ENCODE data around the gene PLCD4. TPM values are rescaled to one million over a fixed set of nuclear protein-coding genes. Genes with fewer than 3 reads are reported as not detected.

The PLCD4 gene
- total RNA-seq, 2 donors from 2014 or later = 1.1 to 2.7 TPM

- Histone ChIP-seq H3K36me3 (no peaks in the 10 kb centered on the region), H3K27ac (no peak overlapping the region), H3K27me3 (replicated peaks; ENCODE audit: insufficient read depth) (no peaks in the 10 kb centered on the region), H3K9me3 (no peaks in the 10 kb centered on the region), H3K4me1 (replicated peaks) (no peaks in the 10 kb centered on the region), H3K4me3 (no peak overlapping the region)
- DNase-seq (ENCODE audit: low spot score) = no peak
- intact Hi-C loops (cut with DNase I) = no loop called here
- TF ChIP-seq POLR2AphosphoS5 (IDR thresholded peaks at IDR 0.05) = no peak
- TF ChIP-seq POLR2A (IDR thresholded peaks at IDR 0.05) = no peak
- no peak for TF ChIP-seq CTCF (IDR thresholded peaks at IDR 0.05)
- 92% methylated on average over 4 of the region's 4 CpGs for WGBS
Measured at GRCh38 chr2:218626369-218626768, 18.7 kb downstream of the PLCD4 start.

DNA sequence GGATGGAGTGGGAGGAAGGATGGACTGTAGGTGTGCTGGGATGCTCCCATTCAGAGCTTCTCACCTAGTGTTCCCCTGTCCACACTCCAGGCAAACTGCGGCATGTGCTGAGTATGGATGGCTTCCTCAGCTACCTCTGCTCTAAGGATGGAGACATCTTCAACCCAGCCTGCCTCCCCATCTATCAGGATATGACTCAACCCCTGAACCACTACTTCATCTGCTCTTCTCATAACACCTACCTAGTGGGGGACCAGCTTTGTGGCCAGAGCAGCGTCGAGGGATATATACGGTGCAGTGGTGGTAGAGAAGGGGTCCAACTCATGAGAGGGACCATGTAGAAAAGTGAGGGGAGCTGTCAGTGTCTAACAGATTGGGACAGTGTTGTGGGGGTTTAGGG is 20.2 kb downstream of the PLCD4 start:
- no peak for DNase-seq (ENCODE audit: low spot score)
- WGBS = 93% methylated on average over 4 of the region's 4 CpGs
- intact Hi-C loops (cut with DNase I) = no loop called here
- Histone ChIP-seq H3K36me3 (no peaks in the 10 kb centered on the region), H3K27me3 (replicated peaks; ENCODE audit: insufficient read depth) (no peaks in the 10 kb centered on the region), H3K4me3 (no peak overlapping the region), H3K9me3 (no peaks in the 10 kb centered on the region), H3K4me1 (replicated peaks) (no peaks in the 10 kb centered on the region), H3K27ac (no peak overlapping the region)
- TF ChIP-seq POLR2A (IDR thresholded peaks at IDR 0.05) (no peak), CTCF (IDR thresholded peaks at IDR 0.05) (no peak), POLR2AphosphoS5 (IDR thresholded peaks at IDR 0.05) (no peak)

DNA sequence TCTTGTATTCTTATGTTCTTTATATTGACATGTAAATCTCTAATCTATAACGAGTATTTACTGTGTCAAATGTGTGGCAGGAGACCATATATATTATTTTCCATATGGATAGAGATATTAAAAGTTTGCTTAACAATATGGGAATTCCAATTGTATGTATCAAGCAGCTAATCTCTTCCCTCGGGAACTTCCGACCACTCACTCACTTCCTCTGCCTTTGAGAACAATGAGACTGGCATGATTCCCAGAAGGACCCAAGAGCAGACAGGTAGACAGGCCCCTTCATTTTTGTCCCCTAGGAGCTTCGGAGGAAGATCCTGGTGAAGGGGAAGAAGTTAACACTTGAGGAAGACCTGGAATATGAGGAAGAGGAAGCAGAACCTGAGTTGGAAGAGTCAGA is 24.1 kb downstream of the PLCD4 start:
- Histone ChIP-seq H3K27ac (no peak overlapping the region), H3K9me3 (no peaks in the 10 kb centered on the region), H3K27me3 (replicated peaks; ENCODE audit: insufficient read depth) (no peaks in the 10 kb centered on the region), H3K4me3 (no peak overlapping the region), H3K36me3 (no peaks in the 10 kb centered on the region), H3K4me1 (replicated peaks) (no peaks in the 10 kb centered on the region)
- no peak for DNase-seq (ENCODE audit: low spot score)
- TF ChIP-seq POLR2AphosphoS5 (IDR thresholded peaks at IDR 0.05) = no peak
- no peak for TF ChIP-seq POLR2A (IDR thresholded peaks at IDR 0.05)
- TF ChIP-seq CTCF (IDR thresholded peaks at IDR 0.05) = no peak
- WGBS = 55% methylated on average over 4 of the region's 4 CpGs
- intact Hi-C loops (cut with DNase I) = loop anchor here (5.0 kb wide), 1 partner anchor 40 kb away; no protein-coding TSS in a partner anchor

- no peak for DNase-seq (ENCODE audit: low spot score)
- no peak overlapping the region for H3K4me3 ChIP-seq
- 96% methylated on average over 5 of the region's 5 CpGs for WGBS
- H3K9me3 ChIP-seq = no peaks in the 10 kb centered on the region
- peaks cover 4 to 13% of the 10 kb centered on the region in 2 donors for H3K36me3 ChIP-seq
- H3K27me3 ChIP-seq (replicated peaks; ENCODE audit: insufficient read depth) = no peaks in the 10 kb centered on the region
- no peak overlapping the region for H3K27ac ChIP-seq
- TF ChIP-seq CTCF (IDR thresholded peaks at IDR 0.05) = no peak
- no peak for TF ChIP-seq POLR2A (IDR thresholded peaks at IDR 0.05)
- TF ChIP-seq POLR2AphosphoS5 (IDR thresholded peaks at IDR 0.05) = no peak
- intact Hi-C loops (cut with DNase I) = no loop called here
- H3K4me1 ChIP-seq (replicated peaks) = no peaks in the 10 kb centered on the region
Measured at GRCh38 chr2:218635719-218636118, 28.0 kb downstream of the PLCD4 start.

DNA sequence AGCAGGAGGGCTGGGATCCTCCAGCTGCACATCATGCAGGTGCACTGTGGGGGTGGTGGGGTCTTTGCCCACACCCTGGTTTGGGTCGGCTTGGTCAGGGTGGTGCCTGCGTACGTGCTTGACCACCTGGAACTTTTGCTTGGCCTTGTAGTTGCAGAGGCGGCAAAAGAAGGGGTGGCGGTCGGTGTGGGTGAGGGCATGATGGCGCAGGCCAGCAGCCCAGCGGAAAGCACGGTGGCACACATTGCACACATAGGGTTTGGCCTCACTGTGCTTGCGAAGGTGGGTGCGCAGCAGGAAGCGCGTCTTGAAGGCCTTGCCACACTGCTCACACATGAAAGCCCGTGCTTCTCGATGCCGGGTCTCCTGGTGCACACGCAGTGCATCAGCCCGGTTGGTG is 30.7 kb downstream of the PLCD4 start:
- no peaks in the 10 kb centered on the region for H3K9me3 ChIP-seq
- peaks cover 4 to 14% of the 10 kb centered on the region in 2 donors for H3K36me3 ChIP-seq
- TF ChIP-seq POLR2AphosphoS5 (IDR thresholded peaks at IDR 0.05) (no peak), POLR2A (IDR thresholded peaks at IDR 0.05) (no peak), CTCF (IDR thresholded peaks at IDR 0.05) (no peak)
- 95% methylated on average over 18 of the region's 18 CpGs for WGBS
- intact Hi-C loops (cut with DNase I) = no loop called here
- no peaks in the 10 kb centered on the region for H3K27me3 ChIP-seq (replicated peaks; ENCODE audit: insufficient read depth)
- H3K27ac ChIP-seq = no peak overlapping the region
- no peak for DNase-seq (ENCODE audit: low spot score)
- H3K4me1 ChIP-seq (replicated peaks) = no peaks in the 10 kb centered on the region
- no peak overlapping the region for H3K4me3 ChIP-seq
